Measurements from ENCODE around the gene PLLP.
"Not testable (repeated sequence)": the region's sequence is repeated elsewhere in the genome, so short reads cannot be mapped to it uniquely, and the experiment has no call there.

The PLLP gene

GRCh38 chr16:57273826-57274225 lies 10.6 kb downstream of the PLLP start:
- DNase-seq (ENCODE audit: low read depth in 2 of 2): no peak

GRCh38 chr16:57273359-57273758 lies 11.1 kb downstream of the PLLP start:
- no peak for DNase-seq (ENCODE audit: low read depth in 2 of 2)

GRCh38 chr16:57271867-57272495 lies 12.5 kb downstream of the PLLP start:
- DNase-seq (ENCODE audit: low read depth in 2 of 2): no peak

GRCh38 chr16:57271063-57271345 lies 13.5 kb downstream of the PLLP start:
- no peak for DNase-seq (ENCODE audit: low read depth in 2 of 2)

- DNase-seq (ENCODE audit: low read depth in 2 of 2): no peak
These were observed 14.0 kb downstream of the PLLP start for GRCh38 chr16:57270221-57271062.

- no peak for DNase-seq (ENCODE audit: low read depth in 2 of 2)
These were observed 15.4 kb downstream of the PLLP start for GRCh38 chr16:57268804-57269800.

GRCh38 chr16:57267343-57267742 lies 17.1 kb downstream of the PLLP start:
- DNase-seq (ENCODE audit: low read depth in 2 of 2): not testable (repeated sequence)

GRCh38 chr16:57266531-57267260 lies 17.8 kb downstream of the PLLP start:
- no peak for DNase-seq (ENCODE audit: low read depth in 2 of 2)

GRCh38 chr16:57265850-57266530 lies 18.5 kb downstream of the PLLP start:
- no peak for DNase-seq (ENCODE audit: low read depth in 2 of 2)

GRCh38 chr16:57264950-57265371 lies 19.5 kb downstream of the PLLP start:
- DNase-seq (ENCODE audit: low read depth in 2 of 2): no peak

- no peak for DNase-seq (ENCODE audit: low read depth in 2 of 2)
These were observed 20.1 kb downstream of the PLLP start for GRCh38 chr16:57264381-57264780.

GRCh38 chr16:57263541-57264351 lies 20.7 kb downstream of the PLLP start:
- no peak for DNase-seq (ENCODE audit: low read depth in 2 of 2)

- DNase-seq (ENCODE audit: low read depth in 2 of 2): no peak
These were observed 21.5 kb downstream of the PLLP start for GRCh38 chr16:57262841-57263540.

GRCh38 chr16:57261806-57262205 lies 22.7 kb downstream of the PLLP start:
- DNase-seq (ENCODE audit: low read depth in 2 of 2): no peak

- DNase-seq (ENCODE audit: low read depth in 2 of 2): no peak
These were observed 24.1 kb downstream of the PLLP start for GRCh38 chr16:57260294-57260929.

- DNase-seq (ENCODE audit: low read depth in 2 of 2): no peak
These were observed 25.5 kb downstream of the PLLP start for GRCh38 chr16:57258910-57259475.

GRCh38 chr16:57258226-57258909 lies 26.1 kb downstream of the PLLP start:
- no peak for DNase-seq (ENCODE audit: low read depth in 2 of 2)

GRCh38 chr16:57257455-57258070 lies 26.9 kb downstream of the PLLP start:
- no peak for DNase-seq (ENCODE audit: low read depth in 2 of 2)
